Transverse colon (tissue), 4 donors: Measurements from ENCODE around the gene CSN1S1. TPM values are rescaled to one million over a fixed set of nuclear protein-coding genes. Genes with fewer than 3 reads are reported as not detected.

Experiments
- DNase-seq: peaks from one replicate; pipeline ENCODE4 v3.0.0-alpha.2; 2019
- H3K27ac ChIP-seq, 4 donors: fragments of 200-600 bp; sonication (generic); 2 replicates each; pipeline ENCODE4 v1.5.1; 2016 to 2018; ENCODE audit warnings: inconsistent platforms in 4 of 4
- H3K27me3 ChIP-seq: fragments of 200-600 bp; sonication (generic); 2 replicates; pipeline ENCODE4 v1.5.1; 2017; ENCODE audit warnings: inconsistent platforms
- H3K36me3 ChIP-seq, 4 donors: fragments of 200-600 bp; sonication (generic); 2 replicates each; pipeline ENCODE4 v1.5.1; 2017 to 2019; ENCODE audit warnings: inconsistent platforms in 4 of 4
- H3K4me1 ChIP-seq, 4 donors: fragments of 200-600 bp; sonication (generic); 2 replicates each; pipeline ENCODE4 v1.5.1; 2017 to 2020; ENCODE audit warnings: inconsistent platforms in 4 of 4
- H3K4me3 ChIP-seq, 4 donors: fragments of 200-600 bp; sonication (generic); 1 replicate in 1 of 4; 2 replicates in 3 of 4; pipeline versions ENCODE4 v1.5.1 to v1.6.1; 2017 to 2019; ENCODE audit warnings: inconsistent platforms in 4 of 4
- H3K9me3 ChIP-seq, 2 donors: fragments of 200-600 bp; sonication (generic); 2 replicates each; pipeline ENCODE4 v1.5.1; 2017 to 2019; ENCODE audit warnings: inconsistent platforms in 2 of 2
- EP300 ChIP-seq: sonication (generic); formaldehyde crosslinking; IDR thresholded peaks from one replicate; pipeline ENCODE4 v1.6.1; 2017; ENCODE audit warnings: antibody characterized with exemption, low read depth
- POLR2A ChIP-seq: fragments of 450-650 bp; IDR thresholded peaks from one replicate; pipeline ENCODE4 v1.6.1; 2016; ENCODE audit warnings: antibody characterized with exemption, mild to moderate bottlenecking, moderate library complexity
- POLR2AphosphoS5 ChIP-seq, 3 donors: sonication (generic); formaldehyde crosslinking; IDR thresholded peaks; one replicate each; pipeline ENCODE4 v1.6.1; 2016; ENCODE audit warnings: antibody characterized with exemption in 3 of 3
- WGBS, 2 donors: methylation state at CpG; one replicate each; pipeline ENCODE4 v1.1.5; 2018; ENCODE audit warnings: low coverage in 1 of 2; 5-methylcytosine and 5-hydroxymethylcytosine counted together
- in situ Hi-C, 4 donors: fragments of 200-750 bp; cut with MboI; loops; one replicate each; pipeline versions ENCODE4 v1.15.0 to v1.15.1; 2017; ENCODE audit warnings: low sequenced_read_pairs in 3 of 4, low pct_ligation_motif_present in 1 of 4, low pct_unique_long_range_greater_than_20kb in 1 of 4
- intact Hi-C: fragments of 100-400 bp; cut with DNase I; formaldehyde crosslinking; loops from one replicate; pipeline ENCODE4 v1.15.1; 2023; ENCODE audit warnings: low total_unique reads
- total RNA-seq, 4 donors: library from RNA; depleted of rRNA; stranded (reverse); fragments of >200 nt; gene quantifications; one replicate each; pipeline ENCODE4 v1.1.0, GENCODE V29; 2016
- TF ChIP-seq, protein P1 (sequence below), 5 experiments: fragments of 200-600 bp in 3 of 5; fragments of 450-650 bp in 2 of 5; sonication (generic) in 3 of 5; IDR thresholded peaks; 1 replicate in 2 of 5; 2 replicates in 3 of 5; pipeline ENCODE4 v1.5.1; 2016 to 2017; ENCODE audit warnings: antibody characterized with exemption in 5 of 5, inconsistent platforms in 3 of 5, mild to moderate bottlenecking in 2 of 5, moderate library complexity in 1 of 5

The CSN1S1 gene
- total RNA-seq, 4 donors from 2014 or later, result 0.79 TPM; not detected in 3

DNA sequence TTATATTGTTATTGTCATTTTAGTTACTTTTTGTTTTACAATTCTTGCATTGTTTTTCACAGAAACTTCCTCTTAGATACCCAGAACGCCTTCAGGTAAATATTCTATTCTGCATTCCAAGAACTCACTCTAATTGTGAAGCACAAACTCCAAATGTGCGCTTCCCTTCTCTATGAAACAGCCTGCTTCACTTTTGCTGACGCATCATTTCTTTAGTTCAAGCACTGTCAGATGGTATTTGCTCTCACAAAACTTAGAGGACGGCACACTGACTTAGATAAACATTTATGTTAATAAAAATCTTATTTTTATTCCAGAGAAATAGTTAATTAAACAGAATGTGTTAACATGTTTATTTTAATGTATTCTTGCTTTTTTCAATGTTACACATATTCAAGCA, 3.3 kb downstream of the CSN1S1 start:
- intact Hi-C loops, result no loop called here
- no peaks in the 10 kb centered on the region for H3K27me3 ChIP-seq
- WGBS, 2 donors, result 53 to 73% methylated on average over 4 of the region's 4 CpGs
- H3K27ac ChIP-seq, result no peak overlapping the region
- no peak overlapping the region for H3K4me3 ChIP-seq
- DNase-seq, result no peak
- in situ Hi-C loops, result no loop called here
- no peaks in the 10 kb centered on the region for H3K4me1 ChIP-seq
- TF ChIP-seq POLR2A (no peak), EP300 (no peak), POLR2AphosphoS5 (IDR thresholded peaks at IDR 0.05) (no peak)
- TF ChIP-seq, protein P1, sequence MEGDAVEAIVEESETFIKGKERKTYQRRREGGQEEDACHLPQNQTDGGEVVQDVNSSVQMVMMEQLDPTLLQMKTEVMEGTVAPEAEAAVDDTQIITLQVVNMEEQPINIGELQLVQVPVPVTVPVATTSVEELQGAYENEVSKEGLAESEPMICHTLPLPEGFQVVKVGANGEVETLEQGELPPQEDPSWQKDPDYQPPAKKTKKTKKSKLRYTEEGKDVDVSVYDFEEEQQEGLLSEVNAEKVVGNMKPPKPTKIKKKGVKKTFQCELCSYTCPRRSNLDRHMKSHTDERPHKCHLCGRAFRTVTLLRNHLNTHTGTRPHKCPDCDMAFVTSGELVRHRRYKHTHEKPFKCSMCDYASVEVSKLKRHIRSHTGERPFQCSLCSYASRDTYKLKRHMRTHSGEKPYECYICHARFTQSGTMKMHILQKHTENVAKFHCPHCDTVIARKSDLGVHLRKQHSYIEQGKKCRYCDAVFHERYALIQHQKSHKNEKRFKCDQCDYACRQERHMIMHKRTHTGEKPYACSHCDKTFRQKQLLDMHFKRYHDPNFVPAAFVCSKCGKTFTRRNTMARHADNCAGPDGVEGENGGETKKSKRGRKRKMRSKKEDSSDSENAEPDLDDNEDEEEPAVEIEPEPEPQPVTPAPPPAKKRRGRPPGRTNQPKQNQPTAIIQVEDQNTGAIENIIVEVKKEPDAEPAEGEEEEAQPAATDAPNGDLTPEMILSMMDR (IDR thresholded peaks at IDR 0.05), result no peak
- H3K36me3 ChIP-seq, result no peaks in the 10 kb centered on the region
- no peaks in the 10 kb centered on the region for H3K9me3 ChIP-seq

- Histone ChIP-seq H3K36me3 (no peaks in the 10 kb centered on the region), H3K9me3 (no peaks in the 10 kb centered on the region), H3K27me3 (no peaks in the 10 kb centered on the region), H3K4me3 (no peak overlapping the region), H3K4me1 (no peaks in the 10 kb centered on the region), H3K27ac (no peak overlapping the region)
- in situ Hi-C loops (no loop called here), intact Hi-C loops (no loop called here)
- DNase-seq, result no peak
- TF ChIP-seq EP300 (no peak), POLR2A (no peak), POLR2AphosphoS5 (IDR thresholded peaks at IDR 0.05) (no peak)
- TF ChIP-seq, protein P1 (IDR thresholded peaks at IDR 0.05), result no peak
Measured at GRCh38 chr4:69936566-69936965, 5.7 kb downstream of the CSN1S1 start.

- 75% methylated on average over 3 of the region's 3 CpGs for WGBS, 2 donors
- intact Hi-C loops, result no loop called here
- no peak for DNase-seq
- no peaks in the 10 kb centered on the region for H3K27me3 ChIP-seq
- H3K4me3 ChIP-seq, result no peak overlapping the region
- in situ Hi-C loops, result no loop called here
- H3K27ac ChIP-seq, result no peak overlapping the region
- no peaks in the 10 kb centered on the region for H3K36me3 ChIP-seq
- peaks cover 0 to 6% of the 10 kb centered on the region in 2 donors for H3K9me3 ChIP-seq
- TF ChIP-seq, protein P1 (IDR thresholded peaks at IDR 0.05), result no peak
- TF ChIP-seq EP300 (no peak), POLR2A (no peak), POLR2AphosphoS5 (IDR thresholded peaks at IDR 0.05) (no peak)
- no peaks in the 10 kb centered on the region for H3K4me1 ChIP-seq
Measured at GRCh38 chr4:69951602-69952001, 20.7 kb downstream of the CSN1S1 start.

- in situ Hi-C loops (no loop called here), intact Hi-C loops (no loop called here)
- H3K27ac ChIP-seq, result no peak overlapping the region
- no peaks in the 10 kb centered on the region for H3K4me1 ChIP-seq
- DNase-seq, result no peak
- H3K9me3 ChIP-seq, result no peaks in the 10 kb centered on the region
- TF ChIP-seq, protein P1 (IDR thresholded peaks at IDR 0.05), result no peak
- no peak for TF ChIP-seq EP300
- TF ChIP-seq POLR2AphosphoS5 (IDR thresholded peaks at IDR 0.05), result no peak
- TF ChIP-seq POLR2A, result no peak
- H3K27me3 ChIP-seq, result no peaks in the 10 kb centered on the region
- H3K4me3 ChIP-seq, result no peak overlapping the region
- 80 to 87% methylated on average over 1 of the region's 1 CpG for WGBS, 2 donors
- no peaks in the 10 kb centered on the region for H3K36me3 ChIP-seq
Measured at GRCh38 chr4:69957209-69957608, 26.3 kb downstream of the CSN1S1 start.
